HEK293 (cell line): ENCODE data around the gene MAGEF1.

Experiments used
- BCL11A ChIP-seq: fragments of 450-650 bp; formaldehyde crosslinking; IDR thresholded peaks from 2 replicates; pipeline ENCODE4 v1.5.1; 2016; ENCODE audit warnings: low read depth, missing biosample characterization, missing genetic modification characterization
- FEZF1 ChIP-seq: fragments of 450-650 bp; formaldehyde crosslinking; IDR thresholded peaks from 2 replicates; pipeline ENCODE4 v1.5.1; 2016; ENCODE audit warnings: missing biosample characterization, missing genetic modification characterization
- HOXA7 ChIP-seq: sonication (generic); formaldehyde crosslinking; IDR thresholded peaks from 2 replicates; pipeline ENCODE4 v1.8.1; 2022; ENCODE audit warnings: missing genetic modification reagents, borderline replicate concordance
- HOXD13 ChIP-seq: sonication (generic); formaldehyde crosslinking; IDR thresholded peaks from 2 replicates; pipeline ENCODE4 v1.8.0; 2022; ENCODE audit warnings: missing genetic modification reagents, borderline replicate concordance
- KLF1 ChIP-seq: fragments of 450-650 bp; formaldehyde crosslinking; IDR thresholded peaks from 2 replicates; pipeline ENCODE4 v1.5.1; 2016; ENCODE audit warnings: missing biosample characterization, missing genetic modification characterization
- KLF9 ChIP-seq: fragments of 450-650 bp; formaldehyde crosslinking; IDR thresholded peaks from 2 replicates; pipeline ENCODE4 v1.5.1; 2016; ENCODE audit warnings: missing biosample characterization, missing genetic modification characterization, low read depth
- MYNN ChIP-seq: fragments of 450-650 bp; formaldehyde crosslinking; IDR thresholded peaks from 2 replicates; pipeline ENCODE4 v1.5.1; 2016; ENCODE audit warnings: missing biosample characterization, missing genetic modification characterization, borderline replicate concordance
- OVOL3 ChIP-seq: fragments of 450-650 bp; formaldehyde crosslinking; IDR thresholded peaks from 2 replicates; pipeline ENCODE4 v1.5.1; 2016; ENCODE audit warnings: missing biosample characterization, missing genetic modification characterization
- PBX3 ChIP-seq: sonication (generic); formaldehyde crosslinking; IDR thresholded peaks from 2 replicates; pipeline ENCODE4 v1.8.1; 2022; ENCODE audit warnings: mild to moderate bottlenecking, moderate library complexity, missing genetic modification reagents
- SCRT2 ChIP-seq: fragments of 450-650 bp; formaldehyde crosslinking; IDR thresholded peaks from 2 replicates; pipeline ENCODE4 v1.5.1; 2016; ENCODE audit warnings: missing biosample characterization, missing genetic modification characterization
- SP3 ChIP-seq: fragments of 450-650 bp; formaldehyde crosslinking; IDR thresholded peaks from 2 replicates; pipeline ENCODE4 v1.5.1; 2016; ENCODE audit warnings: missing biosample characterization, missing genetic modification characterization
- TRIM28 ChIP-seq: IDR thresholded peaks from 2 replicates; pipeline ENCODE4 v1.6.1; 2011; ENCODE audit warnings: low read length, control low read depth, borderline replicate concordance
- YY2 ChIP-seq: fragments of 450-650 bp; formaldehyde crosslinking; IDR thresholded peaks from 2 replicates; pipeline ENCODE4 v1.5.1; 2016; ENCODE audit warnings: missing biosample characterization, missing genetic modification characterization
- ZBTB1 ChIP-seq: fragments of 450-650 bp; formaldehyde crosslinking; IDR thresholded peaks from 2 replicates; pipeline ENCODE4 v1.5.1; 2016; ENCODE audit warnings: missing biosample characterization, missing genetic modification characterization
- ZBTB17 ChIP-seq: fragments of 450-650 bp; formaldehyde crosslinking; IDR thresholded peaks from 2 replicates; pipeline ENCODE4 v1.5.1; 2016; ENCODE audit warnings: missing biosample characterization, missing genetic modification characterization
- ZBTB48 ChIP-seq: fragments of 450-650 bp; formaldehyde crosslinking; IDR thresholded peaks from 2 replicates; pipeline ENCODE4 v1.5.1; 2016; ENCODE audit warnings: missing biosample characterization, missing genetic modification characterization
- ZBTB7A ChIP-seq: fragments of 450-650 bp; formaldehyde crosslinking; IDR thresholded peaks from 2 replicates; pipeline ENCODE4 v1.5.1; 2016; ENCODE audit warnings: low read depth, missing biosample characterization, missing genetic modification characterization
- ZEB2 ChIP-seq: fragments of 450-650 bp; formaldehyde crosslinking; IDR thresholded peaks from 2 replicates; pipeline ENCODE4 v1.5.1; 2016; ENCODE audit warnings: missing biosample characterization, missing genetic modification characterization
- ZFP37 ChIP-seq: fragments of 450-650 bp; formaldehyde crosslinking; IDR thresholded peaks from 2 replicates; pipeline ENCODE4 v1.5.1; 2016; ENCODE audit warnings: missing biosample characterization, missing genetic modification characterization
- ZNF174 ChIP-seq: fragments of 450-650 bp; formaldehyde crosslinking; IDR thresholded peaks from 2 replicates; pipeline ENCODE4 v1.5.0; 2017; ENCODE audit warnings: missing biosample characterization, mild to moderate bottlenecking, missing genetic modification characterization
- ZNF2 ChIP-seq: fragments of 450-650 bp; formaldehyde crosslinking; IDR thresholded peaks from 2 replicates; pipeline ENCODE4 v1.5.1; 2016; ENCODE audit warnings: missing biosample characterization, missing genetic modification characterization
- ZNF221 ChIP-seq: fragments of 450-650 bp; formaldehyde crosslinking; IDR thresholded peaks from 2 replicates; pipeline ENCODE4 v1.5.1; 2017; ENCODE audit warnings: missing biosample characterization, missing genetic modification characterization, borderline replicate concordance
- ZNF239 ChIP-seq: fragments of 450-650 bp; formaldehyde crosslinking; IDR thresholded peaks from 2 replicates; pipeline ENCODE4 v1.5.1; 2016; ENCODE audit warnings: missing biosample characterization, missing genetic modification characterization
- ZNF274 ChIP-seq, 2 experiments: fragments of 200-500 bp in 1 of 2; fragments of 450-650 bp in 1 of 2; sonication (Bioruptor generic) in 1 of 2; formaldehyde crosslinking in 1 of 2; IDR thresholded peaks; 2 replicates each; pipeline versions ENCODE4 v1.5.1 to v1.6.1; 2014 to 2016; ENCODE audit warnings: borderline replicate concordance in 1 of 2, inconsistent platforms in 1 of 2, low read length in 1 of 2, missing biosample characterization in 1 of 2, missing genetic modification characterization in 1 of 2
- ZNF350 ChIP-seq: fragments of 450-650 bp; formaldehyde crosslinking; IDR thresholded peaks from 2 replicates; pipeline ENCODE4 v1.5.0; 2017; ENCODE audit warnings: missing biosample characterization, mild to moderate bottlenecking, missing genetic modification characterization
- ZNF366 ChIP-seq: fragments of 450-650 bp; formaldehyde crosslinking; conservative IDR thresholded peaks from 2 replicates; pipeline ENCODE4 v1.5.1; 2016; ENCODE audit warnings: missing biosample characterization, missing genetic modification characterization
- ZNF501 ChIP-seq: fragments of 450-650 bp; formaldehyde crosslinking; IDR thresholded peaks from 2 replicates; pipeline ENCODE4 v1.5.1; 2016; ENCODE audit warnings: missing biosample characterization, missing genetic modification characterization
- ZNF529 ChIP-seq: fragments of 450-650 bp; formaldehyde crosslinking; IDR thresholded peaks from 2 replicates; pipeline ENCODE4 v1.5.1; 2017; ENCODE audit warnings: missing genetic modification characterization, missing biosample characterization; ENCODE audit not compliant: insufficient replicate concordance
- ZNF558 ChIP-seq: fragments of 450-650 bp; formaldehyde crosslinking; IDR thresholded peaks from 2 replicates; pipeline ENCODE4 v1.5.1; 2016; ENCODE audit warnings: missing biosample characterization, missing genetic modification characterization
- ZNF560 ChIP-seq: fragments of 450-650 bp; formaldehyde crosslinking; IDR thresholded peaks from 2 replicates; pipeline ENCODE4 v1.5.1; 2017; ENCODE audit warnings: missing biosample characterization, missing genetic modification characterization, borderline replicate concordance
- ZNF580 ChIP-seq: fragments of 450-650 bp; formaldehyde crosslinking; IDR thresholded peaks from 2 replicates; pipeline ENCODE4 v1.5.1; 2016; ENCODE audit warnings: missing biosample characterization, missing genetic modification characterization
- ZNF654 ChIP-seq: fragments of 450-650 bp; formaldehyde crosslinking; IDR thresholded peaks from 2 replicates; pipeline ENCODE4 v1.5.1; 2016; ENCODE audit warnings: low read depth, missing biosample characterization, missing genetic modification characterization
- ZNF792 ChIP-seq: fragments of 450-650 bp; formaldehyde crosslinking; IDR thresholded peaks from 2 replicates; pipeline ENCODE4 v1.5.1; 2016; ENCODE audit warnings: missing biosample characterization, missing genetic modification characterization
- ZSCAN23 ChIP-seq: fragments of 450-650 bp; formaldehyde crosslinking; IDR thresholded peaks from 2 replicates; pipeline ENCODE4 v1.5.1; 2016; ENCODE audit warnings: missing biosample characterization, missing genetic modification characterization
- TF ChIP-seq, protein P1 (sequence below): fragments of 450-650 bp; formaldehyde crosslinking; IDR thresholded peaks from 2 replicates; pipeline ENCODE4 v1.5.1; 2016; ENCODE audit warnings: missing biosample characterization, missing genetic modification characterization
- TF ChIP-seq, protein P2 (sequence below): fragments of 450-650 bp; formaldehyde crosslinking; conservative IDR thresholded peaks from 2 replicates; pipeline ENCODE4 v1.5.1; 2016; ENCODE audit warnings: low read depth, missing biosample characterization, missing genetic modification characterization

Gene MAGEF1

DNA sequence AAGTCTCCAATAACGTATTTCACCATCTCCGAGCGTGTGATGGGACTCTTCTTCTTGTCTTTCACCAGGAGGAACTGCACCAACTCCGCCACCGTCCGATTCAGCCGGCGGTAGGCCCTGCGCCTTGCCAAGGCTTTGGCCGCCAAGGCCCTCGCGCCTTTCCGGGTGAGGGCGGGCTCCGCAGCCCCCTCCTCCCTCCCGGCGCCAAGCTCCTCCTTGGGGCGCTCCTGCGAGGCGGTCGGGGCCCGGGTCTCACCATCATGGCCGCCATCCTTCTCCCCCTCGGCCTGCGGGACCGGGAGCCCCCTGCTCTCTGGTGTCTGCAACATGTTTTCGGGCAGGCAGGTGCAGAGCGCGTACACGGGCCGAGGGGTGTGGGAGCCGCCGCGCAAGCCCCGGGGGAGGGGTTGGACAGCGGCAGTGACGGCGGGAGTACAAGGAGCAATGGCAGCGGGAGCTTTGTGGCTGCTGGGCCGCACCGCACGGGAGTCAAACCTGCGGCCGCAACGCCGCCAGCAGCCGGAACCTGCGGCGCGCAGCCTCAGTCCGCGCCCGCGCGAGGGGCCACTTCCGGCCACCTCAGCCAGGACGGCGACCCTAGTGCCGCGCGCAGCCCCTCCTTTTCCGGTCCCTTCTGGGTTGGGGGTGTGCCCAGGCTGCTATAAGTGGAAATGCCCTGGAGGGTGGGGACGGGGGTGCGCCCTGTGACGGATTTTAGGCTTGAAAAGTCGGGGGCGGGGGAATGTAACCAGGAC is at the start of gene MAGEF1 (continued):
- TF ChIP-seq ZEB2 (tag by site-specific recombination) (peak; percentile 59), KLF1 (peak; percentile 93), KLF9 (tag by site-specific recombination) (peak; percentile 96), HOXD13 (CRISPR knock-in tag) (no peak), HOXA7 (CRISPR knock-in tag) (no peak), OVOL3 (0 out of 2 replicates have a peak, but pooled peaks have one; percentile 14), ZNF366 (tag by site-specific recombination) (no peak), ZNF274 (IDR thresholded peaks at IDR 0.05; ENCODE audit: low read length) (no peak), ZNF274 (tag by site-specific recombination; IDR thresholded peaks at IDR 0.05; ENCODE audit: borderline replicate concordance) (no peak), SCRT2 (peak; percentile 61), YY2 (tag by site-specific recombination) (peak; percentile 82), ZFP37 (tag by site-specific recombination) (peak; percentile 95), FEZF1 (tag by site-specific recombination) (peak; percentile 4; the same call in 1 of the 2 replicates), ZNF2 (tag by site-specific recombination) (peak; percentile 74), ZNF239 (tag by site-specific recombination) (peak; percentile 32; the same call in 1 of the 2 replicates), TRIM28 (no peak), ZNF529 (tag by site-specific recombination) (no peak), BCL11A (tag by site-specific recombination) (no peak), ZNF792 (tag by site-specific recombination) (no peak), ZNF558 (tag by site-specific recombination) (no peak), ZNF560 (no peak), ZBTB1 (no peak), ZNF654 (tag by site-specific recombination) (no peak), ZBTB48 (peak; percentile 39; the same call in 1 of the 2 replicates), PBX3 (no peak), ZNF221 (tag by site-specific recombination) (no peak), ZSCAN23 (tag by site-specific recombination) (no peak), ZBTB7A (tag by site-specific recombination) (peak; percentile 26; the same call in 1 of the 2 replicates), MYNN (tag by site-specific recombination) (no peak), ZNF501 (tag by site-specific recombination) (peak; percentile 91), SP3 (tag by site-specific recombination) (peak; percentile 64), ZBTB17 (0 out of 2 replicates have a peak, but pooled peaks have one; percentile 17), ZNF580 (tag by site-specific recombination) (peak; percentile 78; the same call in 1 of the 2 replicates), ZNF350 (tag by site-specific recombination) (no peak), ZNF174 (tag by site-specific recombination) (no peak)
- TF ChIP-seq, protein P1, sequence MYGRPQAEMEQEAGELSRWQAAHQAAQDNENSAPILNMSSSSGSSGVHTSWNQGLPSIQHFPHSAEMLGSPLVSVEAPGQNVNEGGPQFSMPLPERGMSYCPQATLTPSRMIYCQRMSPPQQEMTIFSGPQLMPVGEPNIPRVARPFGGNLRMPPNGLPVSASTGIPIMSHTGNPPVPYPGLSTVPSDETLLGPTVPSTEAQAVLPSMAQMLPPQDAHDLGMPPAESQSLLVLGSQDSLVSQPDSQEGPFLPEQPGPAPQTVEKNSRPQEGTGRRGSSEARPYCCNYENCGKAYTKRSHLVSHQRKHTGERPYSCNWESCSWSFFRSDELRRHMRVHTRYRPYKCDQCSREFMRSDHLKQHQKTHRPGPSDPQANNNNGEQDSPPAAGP (tag by site-specific recombination), result peak; percentile 35; the same call in 1 of the 2 replicates
- TF ChIP-seq, protein P2, sequence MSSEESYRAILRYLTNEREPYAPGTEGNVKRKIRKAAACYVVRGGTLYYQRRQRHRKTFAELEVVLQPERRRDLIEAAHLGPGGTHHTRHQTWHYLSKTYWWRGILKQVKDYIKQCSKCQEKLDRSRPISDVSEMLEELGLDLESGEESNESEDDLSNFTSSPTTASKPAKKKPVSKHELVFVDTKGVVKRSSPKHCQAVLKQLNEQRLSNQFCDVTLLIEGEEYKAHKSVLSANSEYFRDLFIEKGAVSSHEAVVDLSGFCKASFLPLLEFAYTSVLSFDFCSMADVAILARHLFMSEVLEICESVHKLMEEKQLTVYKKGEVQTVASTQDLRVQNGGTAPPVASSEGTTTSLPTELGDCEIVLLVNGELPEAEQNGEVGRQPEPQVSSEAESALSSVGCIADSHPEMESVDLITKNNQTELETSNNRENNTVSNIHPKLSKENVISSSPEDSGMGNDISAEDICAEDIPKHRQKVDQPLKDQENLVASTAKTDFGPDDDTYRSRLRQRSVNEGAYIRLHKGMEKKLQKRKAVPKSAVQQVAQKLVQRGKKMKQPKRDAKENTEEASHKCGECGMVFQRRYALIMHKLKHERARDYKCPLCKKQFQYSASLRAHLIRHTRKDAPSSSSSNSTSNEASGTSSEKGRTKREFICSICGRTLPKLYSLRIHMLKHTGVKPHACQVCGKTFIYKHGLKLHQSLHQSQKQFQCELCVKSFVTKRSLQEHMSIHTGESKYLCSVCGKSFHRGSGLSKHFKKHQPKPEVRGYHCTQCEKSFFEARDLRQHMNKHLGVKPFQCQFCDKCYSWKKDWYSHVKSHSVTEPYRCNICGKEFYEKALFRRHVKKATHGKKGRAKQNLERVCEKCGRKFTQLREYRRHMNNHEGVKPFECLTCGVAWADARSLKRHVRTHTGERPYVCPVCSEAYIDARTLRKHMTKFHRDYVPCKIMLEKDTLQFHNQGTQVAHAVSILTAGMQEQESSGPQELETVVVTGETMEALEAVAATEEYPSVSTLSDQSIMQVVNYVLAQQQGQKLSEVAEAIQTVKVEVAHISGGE (tag by site-specific recombination), result peak; percentile 94
